ENCODE results near the gene DBR1. TPM values are rescaled to one million over a fixed set of nuclear protein-coding genes. Genes with fewer than 3 reads are reported as not detected.

The DBR1 gene
- total and polyA plus RNA-seq, 9 of the 15 experiments (the other 6 are each of a cell fraction or from before 2014, with no cell fraction given): 2.7 to 14.1 (median 10.9) TPM

GRCh38 chr3:138124188-138124587 is 50.5 kb downstream of the DBR1 start (continued):
- TF ChIP-seq HINFP (tag; conservative IDR thresholded peaks at IDR 0.05; ENCODE audit: low read depth): no peak
- TF ChIP-seq ZNF431 (CRISPR knock-in tag; IDR thresholded peaks at IDR 0.05): no peak
- TF ChIP-seq ELF4 (CRISPR knock-in tag; IDR thresholded peaks at IDR 0.05): no peak
- TF ChIP-seq ZNF668 (CRISPR knock-in tag; IDR thresholded peaks at IDR 0.05): no peak
- TF ChIP-seq ZNF124 (CRISPR knock-in tag; IDR thresholded peaks at IDR 0.05): no peak
- TF ChIP-seq E4F1 (CRISPR knock-in tag; IDR thresholded peaks at IDR 0.05; ENCODE audit: borderline replicate concordance): no peak
- no peak for TF ChIP-seq BACH1 (tag; IDR thresholded peaks at IDR 0.05)
- no peak for TF ChIP-seq TFAM (CRISPR knock-in tag; conservative IDR thresholded peaks at IDR 0.05)
- no peak for TF ChIP-seq ZNF407 (IDR thresholded peaks at IDR 0.05; ENCODE audit: low read depth)

Measured in K562 (cell line).